ENCODE results near the gene AP1B1. TPM values are rescaled to one million over a fixed set of nuclear protein-coding genes. Genes with fewer than 3 reads are reported as not detected.

The AP1B1 gene
- total RNA-seq, 1 donor from 2014 or later = 132 TPM

DNA sequence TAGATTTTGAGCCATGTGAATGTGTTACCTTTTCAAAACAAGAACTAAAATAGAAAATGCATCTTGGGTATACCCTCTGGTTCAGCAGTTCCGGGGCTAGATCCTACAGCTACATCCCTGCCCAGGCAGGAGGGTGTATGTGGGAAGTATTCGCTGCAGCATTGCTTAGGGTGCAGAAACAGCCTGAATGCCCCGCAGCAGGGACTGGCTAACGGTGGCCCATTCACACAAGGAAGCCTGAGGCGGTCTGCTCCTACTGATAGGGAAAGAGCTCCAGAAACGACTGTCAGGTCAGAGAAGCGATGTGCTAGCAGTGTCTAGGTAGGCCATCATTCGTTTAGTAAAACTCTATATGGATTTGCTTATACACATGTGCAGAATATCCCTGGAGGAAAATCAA is 63.0 kb downstream of the AP1B1 start:
- no peaks in the 10 kb centered on the region for H3K9me3 Mint-ChIP-seq
- no peak for DNase-seq
- CTCF ChIA-PET = no interaction called here
- no peaks in the 10 kb centered on the region for H3K27me3 Mint-ChIP-seq
- intact Hi-C loops (cut with micrococcal nuclease) = no loop called here
- H3K36me3 Mint-ChIP-seq (ENCODE audit: low read depth) = peaks cover 33% of the 10 kb centered on the region
- no peak overlapping the region for H3K4me3 Mint-ChIP-seq
- no peak for ATAC-seq (ENCODE audit: low read depth)
- TF ChIP-seq, protein P1, sequence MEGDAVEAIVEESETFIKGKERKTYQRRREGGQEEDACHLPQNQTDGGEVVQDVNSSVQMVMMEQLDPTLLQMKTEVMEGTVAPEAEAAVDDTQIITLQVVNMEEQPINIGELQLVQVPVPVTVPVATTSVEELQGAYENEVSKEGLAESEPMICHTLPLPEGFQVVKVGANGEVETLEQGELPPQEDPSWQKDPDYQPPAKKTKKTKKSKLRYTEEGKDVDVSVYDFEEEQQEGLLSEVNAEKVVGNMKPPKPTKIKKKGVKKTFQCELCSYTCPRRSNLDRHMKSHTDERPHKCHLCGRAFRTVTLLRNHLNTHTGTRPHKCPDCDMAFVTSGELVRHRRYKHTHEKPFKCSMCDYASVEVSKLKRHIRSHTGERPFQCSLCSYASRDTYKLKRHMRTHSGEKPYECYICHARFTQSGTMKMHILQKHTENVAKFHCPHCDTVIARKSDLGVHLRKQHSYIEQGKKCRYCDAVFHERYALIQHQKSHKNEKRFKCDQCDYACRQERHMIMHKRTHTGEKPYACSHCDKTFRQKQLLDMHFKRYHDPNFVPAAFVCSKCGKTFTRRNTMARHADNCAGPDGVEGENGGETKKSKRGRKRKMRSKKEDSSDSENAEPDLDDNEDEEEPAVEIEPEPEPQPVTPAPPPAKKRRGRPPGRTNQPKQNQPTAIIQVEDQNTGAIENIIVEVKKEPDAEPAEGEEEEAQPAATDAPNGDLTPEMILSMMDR (IDR thresholded peaks at IDR 0.05) = no peak
- no peak overlapping the region for H3K27ac Mint-ChIP-seq
- H3K4me1 Mint-ChIP-seq = no peaks in the 10 kb centered on the region
- POLR2A ChIA-PET = no interaction called here

DNA sequence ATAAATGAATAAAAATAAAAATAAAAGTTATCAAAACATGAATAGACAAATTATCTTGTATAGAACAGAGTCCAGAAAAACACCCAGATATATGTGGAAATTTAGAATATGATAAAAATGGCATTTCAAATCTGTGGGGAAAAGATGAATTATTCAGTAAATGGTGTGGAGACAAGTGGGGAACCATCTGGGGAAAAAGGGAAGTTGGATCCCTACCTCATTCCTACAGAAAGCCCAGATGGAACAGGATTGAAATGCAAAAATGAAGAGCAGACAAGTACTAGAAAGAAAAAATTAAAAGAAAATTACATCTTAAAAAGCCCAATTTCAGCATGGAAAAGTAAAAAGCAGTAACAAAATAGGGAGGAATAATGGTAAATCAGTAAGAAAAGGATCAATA is 64.7 kb downstream of the AP1B1 start:
- H3K27ac Mint-ChIP-seq = no peak overlapping the region
- H3K36me3 Mint-ChIP-seq (ENCODE audit: low read depth) = peaks cover 19% of the 10 kb centered on the region
- ATAC-seq (ENCODE audit: low read depth) (no peak), DNase-seq (no peak)
- no peaks in the 10 kb centered on the region for H3K9me3 Mint-ChIP-seq
- ChIA-PET CTCF (no interaction called here), POLR2A (no interaction called here)
- no peaks in the 10 kb centered on the region for H3K4me1 Mint-ChIP-seq
- TF ChIP-seq, protein P1 (IDR thresholded peaks at IDR 0.05) = no peak
- no peak overlapping the region for H3K4me3 Mint-ChIP-seq
- H3K27me3 Mint-ChIP-seq = no peaks in the 10 kb centered on the region
- intact Hi-C loops (cut with micrococcal nuclease) = no loop called here

DNA sequence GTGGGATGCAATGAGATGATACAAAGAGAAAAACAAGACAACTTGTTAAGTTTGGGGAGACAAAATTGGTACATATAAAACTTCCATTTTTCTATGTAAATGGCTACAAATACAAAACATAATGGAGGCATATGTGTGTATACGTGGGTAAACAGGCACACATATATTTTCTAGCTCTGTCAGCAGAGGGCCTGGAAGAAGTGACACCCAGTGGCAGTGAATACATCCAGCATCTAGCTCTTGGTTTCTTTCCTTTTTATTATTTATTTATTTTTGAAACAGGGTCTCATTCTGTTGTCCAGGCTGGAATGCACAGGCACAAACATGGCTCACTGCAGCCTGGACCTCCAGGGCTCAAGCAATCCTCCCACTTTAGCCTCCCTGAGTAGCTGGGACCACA is 67.8 kb downstream of the AP1B1 start:
- no peaks in the 10 kb centered on the region for H3K36me3 Mint-ChIP-seq (ENCODE audit: low read depth)
- POLR2A ChIA-PET = no interaction called here
- DNase-seq (no peak), ATAC-seq (ENCODE audit: low read depth) (no peak)
- CTCF ChIA-PET = no interaction called here
- peaks cover 5% of the 10 kb centered on the region for H3K27me3 Mint-ChIP-seq
- no peak overlapping the region for H3K27ac Mint-ChIP-seq
- H3K4me1 Mint-ChIP-seq = no peaks in the 10 kb centered on the region
- intact Hi-C loops (cut with micrococcal nuclease) = no loop called here
- no peaks in the 10 kb centered on the region for H3K9me3 Mint-ChIP-seq
- H3K4me3 Mint-ChIP-seq = no peak overlapping the region
- TF ChIP-seq, protein P1 (IDR thresholded peaks at IDR 0.05) = no peak

DNA sequence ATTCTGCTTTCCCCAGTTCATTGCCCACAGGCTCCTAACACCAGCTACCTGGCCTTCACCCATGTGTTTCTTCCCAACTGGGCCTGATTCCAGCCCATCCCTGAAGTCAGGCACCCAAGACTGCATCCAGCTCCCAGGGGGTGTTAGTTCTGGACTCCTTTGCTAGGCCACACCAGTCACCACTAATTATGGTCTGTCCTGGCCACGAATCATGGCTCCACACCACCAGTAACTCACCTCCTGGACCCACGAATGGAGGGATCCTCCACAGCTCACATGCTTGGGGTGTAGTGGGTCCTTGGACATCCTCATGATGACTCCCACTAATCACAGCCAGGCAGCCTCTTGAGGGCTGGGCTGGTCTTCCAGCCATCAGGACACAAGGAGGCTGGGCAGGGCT is 69.3 kb downstream of the AP1B1 start:
- POLR2A ChIA-PET = no interaction called here
- H3K4me3 Mint-ChIP-seq = no peak overlapping the region
- intact Hi-C loops (cut with micrococcal nuclease) = no loop called here
- no peaks in the 10 kb centered on the region for H3K36me3 Mint-ChIP-seq (ENCODE audit: low read depth)
- H3K27ac Mint-ChIP-seq = no peak overlapping the region
- CTCF ChIA-PET = no interaction called here
- H3K27me3 Mint-ChIP-seq = peaks cover 12% of the 10 kb centered on the region
- no peak for ATAC-seq (ENCODE audit: low read depth)
- H3K9me3 Mint-ChIP-seq = no peaks in the 10 kb centered on the region
- DNase-seq = no peak
- TF ChIP-seq, protein P1 (IDR thresholded peaks at IDR 0.05) = no peak
- H3K4me1 Mint-ChIP-seq = peaks cover 8% of the 10 kb centered on the region

DNA sequence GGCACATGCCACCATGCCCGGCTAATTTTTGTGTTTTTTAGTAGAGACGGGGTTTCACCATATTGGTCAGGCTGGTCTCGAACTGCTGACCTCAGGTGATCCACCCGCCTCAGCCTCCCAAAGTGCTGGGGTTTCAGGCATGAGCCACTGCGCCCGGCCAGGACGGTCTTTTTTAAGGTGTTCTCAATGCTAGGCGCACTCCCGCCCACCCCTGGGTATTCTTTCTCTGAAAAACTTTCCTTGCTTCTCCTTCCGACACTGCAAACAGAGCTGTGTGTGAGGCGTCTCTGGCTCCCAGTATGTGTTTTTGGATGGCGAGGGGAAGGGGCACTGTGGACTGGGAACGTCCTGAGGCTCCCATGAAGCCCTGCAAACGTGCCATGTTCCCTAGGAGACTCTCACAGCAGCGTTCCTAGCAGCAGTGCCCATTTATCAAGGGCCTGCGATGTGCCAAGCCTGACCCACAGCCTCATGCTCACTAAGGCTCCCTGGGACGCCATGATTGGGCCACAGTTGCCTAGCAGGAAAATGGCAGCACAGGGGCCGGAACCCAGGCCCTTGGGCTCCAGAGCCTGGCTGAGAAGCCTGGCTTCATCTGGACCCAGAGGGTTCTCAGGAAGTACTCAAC is 70.4 kb downstream of the AP1B1 start:
- Mint-ChIP-seq H3K4me3 (no peak overlapping the region), H3K36me3 (ENCODE audit: low read depth) (no peaks in the 10 kb centered on the region), H3K9me3 (no peaks in the 10 kb centered on the region), H3K27me3 (peaks cover 22% of the 10 kb centered on the region), H3K4me1 (peaks cover 19% of the 10 kb centered on the region), H3K27ac (no peak overlapping the region)
- TF ChIP-seq, protein P1 (IDR thresholded peaks at IDR 0.05) = no peak
- intact Hi-C loops (cut with micrococcal nuclease) = no loop called here
- ATAC-seq (ENCODE audit: low read depth) (no peak), DNase-seq (no peak)
- CTCF ChIA-PET = no interaction called here
- POLR2A ChIA-PET = no interaction called here

All from activated B cell treated with CpG ODN at 0.5 μM for 24 hours (primary cell).